ENCODE measurements around the gene TMEM87B.
"Not testable (repeated sequence)": the region's sequence is repeated elsewhere in the genome, so short reads cannot be mapped to it uniquely, and the experiment has no call there.

The TMEM87B gene

DNA sequence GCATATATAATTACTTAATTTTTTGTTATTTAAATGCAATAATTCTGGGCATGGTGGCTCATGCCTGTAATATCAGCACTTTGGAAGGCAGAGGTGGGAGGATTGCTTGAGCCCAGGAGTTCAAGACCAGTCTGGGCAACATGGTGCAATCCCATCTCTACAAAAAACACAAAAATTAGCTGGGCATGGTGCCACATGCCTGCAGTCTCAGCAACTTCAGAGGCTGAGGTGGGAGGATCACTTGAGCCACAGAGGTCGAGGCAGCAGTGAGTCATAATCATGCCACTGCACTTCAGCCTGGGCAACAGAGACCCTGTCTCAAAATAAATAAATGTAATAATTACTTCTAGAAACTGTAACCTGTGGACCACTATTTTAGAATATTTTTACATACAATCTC, 21.5 kb upstream of the TMEM87B start:
- H3K36me3 ChIP-seq, result peaks cover 0 to 1% (median under 1%) of the 10 kb centered on the region in 3 donors
- peaks cover 0 to 30% (median 18%) of the 10 kb centered on the region in 4 donors for H3K4me1 ChIP-seq
- intact Hi-C loops (cut with DNase I; ENCODE audit: low total_unique reads), result no loop called here
- H3K9me3 ChIP-seq, result no peaks in the 10 kb centered on the region
- H3K27ac ChIP-seq, result peak overlapping the region in 1 of 2 donors; percentile 22
- peak in 1 of 2 donors; percentile 52 for DNase-seq
- H3K27me3 ChIP-seq, result no peaks in the 10 kb centered on the region
- TF ChIP-seq, protein P1, sequence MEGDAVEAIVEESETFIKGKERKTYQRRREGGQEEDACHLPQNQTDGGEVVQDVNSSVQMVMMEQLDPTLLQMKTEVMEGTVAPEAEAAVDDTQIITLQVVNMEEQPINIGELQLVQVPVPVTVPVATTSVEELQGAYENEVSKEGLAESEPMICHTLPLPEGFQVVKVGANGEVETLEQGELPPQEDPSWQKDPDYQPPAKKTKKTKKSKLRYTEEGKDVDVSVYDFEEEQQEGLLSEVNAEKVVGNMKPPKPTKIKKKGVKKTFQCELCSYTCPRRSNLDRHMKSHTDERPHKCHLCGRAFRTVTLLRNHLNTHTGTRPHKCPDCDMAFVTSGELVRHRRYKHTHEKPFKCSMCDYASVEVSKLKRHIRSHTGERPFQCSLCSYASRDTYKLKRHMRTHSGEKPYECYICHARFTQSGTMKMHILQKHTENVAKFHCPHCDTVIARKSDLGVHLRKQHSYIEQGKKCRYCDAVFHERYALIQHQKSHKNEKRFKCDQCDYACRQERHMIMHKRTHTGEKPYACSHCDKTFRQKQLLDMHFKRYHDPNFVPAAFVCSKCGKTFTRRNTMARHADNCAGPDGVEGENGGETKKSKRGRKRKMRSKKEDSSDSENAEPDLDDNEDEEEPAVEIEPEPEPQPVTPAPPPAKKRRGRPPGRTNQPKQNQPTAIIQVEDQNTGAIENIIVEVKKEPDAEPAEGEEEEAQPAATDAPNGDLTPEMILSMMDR (IDR thresholded peaks at IDR 0.05), result no peak
- H3K4me3 ChIP-seq, result no peak overlapping the region

DNA sequence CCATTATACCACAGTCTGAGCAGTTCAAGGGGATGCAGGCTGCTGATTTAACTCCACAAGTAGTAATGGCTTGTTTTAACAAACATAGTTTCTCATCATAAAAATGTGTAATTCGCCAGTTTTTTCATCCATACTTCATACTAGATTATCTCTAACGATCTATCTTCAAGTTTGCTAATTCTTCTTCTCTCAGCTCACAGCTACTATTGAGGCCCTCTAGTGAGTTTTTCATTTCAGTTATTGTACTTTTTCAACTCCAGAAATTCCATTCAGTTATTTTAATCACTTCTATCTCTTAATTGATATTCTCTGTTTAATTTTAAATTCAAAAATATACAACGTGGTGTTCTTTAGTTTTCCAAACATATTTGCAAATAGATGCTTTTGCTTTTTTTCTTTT, 20.1 kb upstream of the TMEM87B start:
- intact Hi-C loops (cut with DNase I; ENCODE audit: low total_unique reads), result no loop called here
- no peaks in the 10 kb centered on the region for H3K27me3 ChIP-seq
- H3K36me3 ChIP-seq, result no peaks in the 10 kb centered on the region
- H3K9me3 ChIP-seq, result no peaks in the 10 kb centered on the region
- H3K4me1 ChIP-seq, result peaks cover 0 to 30% (median 18%) of the 10 kb centered on the region in 4 donors
- no peak overlapping the region for H3K27ac ChIP-seq
- TF ChIP-seq, protein P1 (IDR thresholded peaks at IDR 0.05), result no peak
- no peak overlapping the region for H3K4me3 ChIP-seq
- no peak for DNase-seq

DNA sequence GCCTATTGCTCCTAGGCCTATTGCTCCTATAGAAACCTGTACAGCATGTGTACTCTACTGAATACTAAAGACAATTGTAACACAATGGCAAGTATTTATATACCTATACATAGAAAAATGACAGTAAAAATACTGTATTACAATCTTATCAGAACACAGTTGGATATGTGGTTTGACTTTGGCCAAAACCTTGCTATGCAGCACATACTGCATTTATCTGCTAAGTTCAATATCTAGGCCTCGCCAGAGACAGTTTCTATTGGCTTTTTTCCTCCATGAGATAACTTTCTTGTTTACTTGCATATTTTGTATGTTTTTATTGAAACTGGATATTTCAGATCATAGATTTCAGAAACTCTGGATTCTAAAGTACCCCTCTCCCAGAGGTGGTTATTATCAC, 19.3 kb upstream of the TMEM87B start:
- TF ChIP-seq, protein P1 (IDR thresholded peaks at IDR 0.05), result no peak
- Histone ChIP-seq H3K4me3 (no peak overlapping the region), H3K27me3 (no peaks in the 10 kb centered on the region), H3K36me3 (no peaks in the 10 kb centered on the region), H3K4me1 (peaks cover 0 to 30% (median 18%) of the 10 kb centered on the region in 4 donors), H3K9me3 (no peaks in the 10 kb centered on the region), H3K27ac (no peak overlapping the region)
- no peak for DNase-seq
- intact Hi-C loops (cut with DNase I; ENCODE audit: low total_unique reads), result no loop called here

DNA sequence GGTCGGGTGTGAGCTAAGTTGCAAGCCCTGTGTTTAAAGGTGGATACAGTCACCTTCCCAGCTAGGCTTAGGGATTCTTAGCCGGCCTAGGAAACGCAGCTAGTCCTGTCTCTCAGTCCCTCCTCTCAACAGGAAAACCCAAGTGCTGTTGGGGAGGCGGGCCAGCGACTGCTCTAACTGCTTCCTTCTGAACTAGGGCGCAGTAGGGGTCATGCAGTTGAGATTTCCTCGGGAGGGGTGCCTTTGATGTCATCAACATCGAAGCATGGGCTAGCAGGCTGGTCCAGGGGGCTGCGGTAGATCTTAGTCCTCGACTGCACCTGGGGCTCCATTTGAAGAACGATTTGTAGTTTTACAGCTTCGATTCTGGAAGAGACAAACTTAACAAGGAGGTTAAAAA, 15.5 kb upstream of the TMEM87B start:
- H3K9me3 ChIP-seq; H3K27me3 ChIP-seq; H3K27ac ChIP-seq; DNase-seq; H3K4me1 ChIP-seq; H3K4me3 ChIP-seq; H3K36me3 ChIP-seq; intact Hi-C loops (cut with DNase I; ENCODE audit: low total_unique reads): not testable (repeated sequence)

DNA sequence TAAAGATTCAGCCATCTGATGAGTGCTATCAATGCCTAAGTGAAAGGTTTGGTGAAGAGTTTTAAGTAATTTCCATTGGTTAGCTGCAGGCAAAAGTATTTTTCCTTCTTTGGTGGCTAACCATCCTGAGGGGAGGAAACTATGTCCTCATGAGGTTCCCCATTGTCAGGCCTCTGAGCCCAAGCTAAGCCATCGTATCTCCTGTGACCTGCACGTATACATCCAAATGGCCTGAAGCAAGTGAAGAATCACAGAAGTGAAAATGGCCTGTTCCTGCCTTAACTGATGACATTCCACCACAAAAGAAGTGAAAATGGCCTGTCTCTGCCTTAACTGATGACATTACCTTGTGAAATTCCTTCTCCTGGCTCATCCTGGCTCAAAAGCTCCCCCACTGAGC, 15.0 kb upstream of the TMEM87B start:
- not testable (repeated sequence) for H3K27ac ChIP-seq, H3K4me3 ChIP-seq, H3K27me3 ChIP-seq, H3K36me3 ChIP-seq, H3K4me1 ChIP-seq, H3K9me3 ChIP-seq, DNase-seq
- intact Hi-C loops (cut with DNase I; ENCODE audit: low total_unique reads), result loop anchor here (10.0 kb wide), 1 partner anchor 55 kb away; no protein-coding TSS in a partner anchor

DNA sequence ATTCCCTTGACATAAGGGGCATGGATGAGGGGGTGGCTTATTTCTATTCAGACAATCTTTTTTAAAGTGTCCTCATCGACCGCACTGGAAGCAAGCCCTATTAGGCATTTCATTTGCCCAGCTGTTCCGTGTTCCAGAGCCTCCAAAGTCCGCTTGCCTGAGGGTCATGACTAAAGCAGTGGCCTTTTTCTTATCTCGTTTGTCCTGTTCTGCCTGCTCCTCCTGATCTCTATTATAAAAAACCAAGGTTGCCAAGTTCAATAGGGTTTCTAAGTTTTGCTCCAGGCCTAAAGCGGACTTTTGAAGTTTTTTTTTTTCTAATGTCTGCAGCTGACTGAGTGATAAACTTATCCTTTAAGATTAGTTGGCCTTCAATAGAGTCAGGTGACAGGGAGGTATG, 13.6 kb upstream of the TMEM87B start:
- not testable (repeated sequence) for H3K36me3 ChIP-seq, H3K27ac ChIP-seq, H3K27me3 ChIP-seq, H3K4me3 ChIP-seq, H3K9me3 ChIP-seq, H3K4me1 ChIP-seq, DNase-seq
- intact Hi-C loops (cut with DNase I; ENCODE audit: low total_unique reads), result loop anchor here (10.0 kb wide), 1 partner anchor 57 kb away; no protein-coding TSS in a partner anchor

DNA sequence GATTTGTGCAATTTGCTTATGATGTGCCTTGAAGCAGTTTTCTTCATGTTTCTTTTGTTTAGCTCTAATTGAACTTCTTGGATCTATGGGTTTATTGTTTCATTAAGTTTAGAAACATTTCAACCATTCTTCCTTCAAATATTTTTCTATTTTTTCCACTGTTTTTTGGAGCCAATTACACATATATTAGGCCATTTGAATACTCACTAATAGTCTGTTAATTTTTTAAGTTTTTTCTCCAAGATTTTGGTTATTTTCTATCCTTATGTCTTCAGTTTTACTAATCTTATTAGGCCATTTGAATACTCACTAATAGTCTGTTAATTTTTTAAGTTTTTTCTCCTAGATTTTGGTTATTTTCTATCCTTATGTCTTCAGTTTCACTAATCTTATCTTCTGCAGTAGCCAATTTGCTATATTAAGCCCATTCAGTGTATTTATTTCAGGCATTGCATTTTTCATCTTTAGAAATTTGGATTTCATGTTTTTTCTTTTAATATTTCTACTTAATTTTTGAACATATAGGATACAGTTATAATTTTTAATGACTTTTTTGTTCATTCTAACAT, 9.5 kb upstream of the TMEM87B start:
- Histone ChIP-seq H3K36me3 (no peaks in the 10 kb centered on the region), H3K4me3 (no peak overlapping the region), H3K4me1 (peaks cover 0 to 4% (median 0%) of the 10 kb centered on the region in 4 donors), H3K27me3 (no peaks in the 10 kb centered on the region), H3K27ac (no peak overlapping the region), H3K9me3 (no peaks in the 10 kb centered on the region)
- DNase-seq, result no peak
- intact Hi-C loops (cut with DNase I; ENCODE audit: low total_unique reads), result loop anchor here (5.0 to 10.0 kb wide), 2 partner anchors 61 to 148 kb away; partner anchors contain the start of gene MERTK
- TF ChIP-seq, protein P1 (IDR thresholded peaks at IDR 0.05), result no peak
